Activated CD8-positive, alpha-beta memory T cell treated with anti-CD3 and anti-CD28 coated beads, Interleukin-2, amount 10 ng/mL, durations not matched to agents 7 days and 5 days (primary cell): Measurements from ENCODE around the gene ERV3-1. TPM values are rescaled to one million over a fixed set of nuclear protein-coding genes. Genes with fewer than 3 reads are reported as not detected.
A peak's percentile ranks its signal among the peaks of the same experiment; 100 is the strongest.
"Not testable (repeated sequence)": the region's sequence is repeated elsewhere in the genome, so short reads cannot be mapped to it uniquely, and the experiment has no call there.

Source experiments
- ATAC-seq: fragments of 150-1000 bp; cut with Tn5 transposase; one replicate; pipeline ENCODE4 v1.10.0; 2021; ENCODE audit warnings: moderate library complexity
- CTCF ChIA-PET: fragments of 350-600 bp; sonication (Branson Sonifier 250); formaldehyde crosslinking; loops from one replicate; lab custom pipeline; 2021; ENCODE audit warnings: antibody characterized with exemption; lab: Charles Lee
- DNase-seq: peaks from one replicate; pipeline ENCODE4 v3.0.0-alpha.2; 2020
- H3K27ac Mint-ChIP-seq: one replicate; pipeline ENCODE4 v1.8.0; 2021; ENCODE audit warnings: mild to moderate bottlenecking, mixed read lengths
- H3K27me3 Mint-ChIP-seq: one replicate; pipeline ENCODE4 v1.8.0; 2021; ENCODE audit warnings: mixed read lengths
- H3K36me3 Mint-ChIP-seq: one replicate; pipeline ENCODE4 v1.8.0; 2021; ENCODE audit warnings: mild to moderate bottlenecking, mixed read lengths
- H3K4me1 Mint-ChIP-seq: one replicate; pipeline ENCODE4 v1.8.0; 2021; ENCODE audit warnings: mixed read lengths
- H3K4me3 Mint-ChIP-seq: one replicate; pipeline ENCODE4 v1.8.0; 2021; ENCODE audit warnings: mild to moderate bottlenecking, moderate library complexity, mixed read lengths
- H3K9me3 Mint-ChIP-seq: one replicate; pipeline ENCODE4 v1.8.0; 2022; ENCODE audit warnings: low read depth, mixed read lengths
- total RNA-seq, 2 experiments: library from RNA; stranded (reverse); gene quantifications; one replicate each; pipeline ENCODE4 v1.2.3, GENCODE V29; 2021

The ERV3-1 gene
- total RNA-seq, result 10 to 100 TPM in 1 of 2 experiments, 1 to 10 TPM in 1; 9.5 to 15.1 TPM

GRCh38 chr7:65006094-65006992 is at the start of gene ERV3-1:
TSS of gene ERV3-1 (minus strand) at chr7:65006687. CDS start at chr7:64993026, 13,661 bp downstream.
- ATAC-seq (peak; percentile 100), DNase-seq (peak; percentile 97)
- Mint-ChIP-seq H3K27me3 (no peaks in the 10 kb centered on the region), H3K4me1 (peaks cover 25% of the 10 kb centered on the region), H3K27ac (peak within 1 kb of the TSS; percentile 95), H3K9me3 (peaks cover 16% of the 10 kb centered on the region), H3K4me3 (peak within 1 kb of the TSS; percentile 92), H3K36me3 (peaks cover 46% of the 10 kb centered on the region)
- CTCF ChIA-PET, result interaction anchor here (0.5 to 1.3 kb wide), 2 partner anchors 55 to 974 kb away, joined by 3 to 9 read pairs; no protein-coding TSS in a partner anchor

DNA sequence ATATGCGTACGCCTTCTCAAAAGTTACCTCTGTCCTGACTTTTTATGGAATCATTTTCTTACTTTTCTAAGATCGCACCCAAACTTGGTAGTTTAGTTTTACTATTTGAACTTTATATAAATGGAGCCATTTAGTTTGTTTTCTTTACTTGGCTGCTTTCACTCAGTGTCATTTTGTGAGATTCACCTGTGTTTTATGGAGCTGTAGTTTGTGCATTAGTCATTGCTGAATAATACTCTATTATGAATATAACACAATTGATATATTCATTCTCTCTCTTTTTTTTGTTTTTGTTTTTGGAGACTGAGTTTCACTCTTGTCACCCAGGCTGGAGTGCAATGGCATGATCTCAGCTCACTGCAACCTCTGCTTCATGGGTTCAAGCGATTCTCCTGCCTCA is 49.3 kb upstream of the ERV3-1 start:
- H3K27ac Mint-ChIP-seq, ATAC-seq, DNase-seq, H3K4me3 Mint-ChIP-seq, H3K4me1 Mint-ChIP-seq, CTCF ChIA-PET, H3K27me3 Mint-ChIP-seq, H3K9me3 Mint-ChIP-seq: not testable (repeated sequence)
- H3K36me3 Mint-ChIP-seq, result peaks cover 32% of the 10 kb centered on the region

GRCh38 chr7:65054466-65054994 is 48.0 kb upstream of the ERV3-1 start:
- CTCF ChIA-PET, ATAC-seq, H3K9me3 Mint-ChIP-seq, H3K4me3 Mint-ChIP-seq, H3K27me3 Mint-ChIP-seq, H3K4me1 Mint-ChIP-seq, H3K27ac Mint-ChIP-seq, DNase-seq: not testable (repeated sequence)
- peaks cover 34% of the 10 kb centered on the region for H3K36me3 Mint-ChIP-seq

DNA sequence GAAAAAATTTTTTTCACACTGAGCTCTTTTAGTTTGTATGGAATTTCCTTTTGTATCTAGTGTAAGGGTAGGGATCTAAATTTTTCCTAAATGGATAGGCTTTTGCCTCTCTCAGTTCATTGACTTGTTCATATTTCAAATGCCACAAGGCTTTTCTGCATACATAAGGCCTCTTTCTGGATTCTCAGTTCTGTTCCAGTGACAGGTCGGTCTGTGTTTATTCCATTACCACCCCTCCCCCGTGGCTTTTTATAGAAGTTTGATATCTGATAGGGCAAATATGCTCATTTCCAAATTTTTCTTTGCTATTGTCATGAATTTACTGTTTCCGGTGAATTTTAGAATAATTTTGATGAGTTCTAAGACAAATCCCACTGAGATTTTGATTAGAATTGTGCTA is 45.2 kb upstream of the ERV3-1 start:
- H3K4me1 Mint-ChIP-seq, CTCF ChIA-PET, H3K27me3 Mint-ChIP-seq, H3K9me3 Mint-ChIP-seq, ATAC-seq, H3K27ac Mint-ChIP-seq, DNase-seq, H3K4me3 Mint-ChIP-seq: not testable (repeated sequence)
- H3K36me3 Mint-ChIP-seq, result peaks cover 24% of the 10 kb centered on the region

- ATAC-seq, H3K9me3 Mint-ChIP-seq, H3K4me1 Mint-ChIP-seq, H3K27me3 Mint-ChIP-seq, H3K4me3 Mint-ChIP-seq, H3K27ac Mint-ChIP-seq, DNase-seq, CTCF ChIA-PET: not testable (repeated sequence)
- H3K36me3 Mint-ChIP-seq, result peaks cover 24% of the 10 kb centered on the region
Measured at GRCh38 chr7:65051139-65051538, 44.7 kb upstream of the ERV3-1 start.

DNA sequence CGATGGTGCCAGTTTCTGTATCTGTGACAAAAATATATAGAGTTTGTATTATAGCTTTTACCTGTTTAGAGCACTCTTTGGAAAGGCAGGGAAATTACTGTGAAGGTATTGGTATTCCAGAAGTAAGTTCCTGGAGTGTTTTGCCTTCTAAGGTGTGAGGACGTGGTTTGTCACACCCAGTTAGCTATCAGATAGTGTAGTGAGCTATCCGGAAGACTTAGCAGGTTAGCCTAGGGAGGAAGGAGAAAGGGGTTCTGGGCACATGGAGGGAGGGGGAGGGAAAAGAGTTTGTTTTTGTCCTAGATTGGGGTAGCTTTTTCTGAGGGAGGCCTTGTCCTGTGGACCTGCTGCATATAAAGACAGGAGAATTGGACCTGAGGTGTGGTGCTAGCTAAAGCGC is 39.8 kb upstream of the ERV3-1 start:
- DNase-seq, H3K4me1 Mint-ChIP-seq, ATAC-seq, H3K9me3 Mint-ChIP-seq, H3K4me3 Mint-ChIP-seq, CTCF ChIA-PET, H3K27me3 Mint-ChIP-seq, H3K27ac Mint-ChIP-seq: not testable (repeated sequence)
- H3K36me3 Mint-ChIP-seq, result peaks cover 20% of the 10 kb centered on the region

GRCh38 chr7:65045589-65045988 is 39.1 kb upstream of the ERV3-1 start:
- peaks cover 14% of the 10 kb centered on the region for H3K36me3 Mint-ChIP-seq
- CTCF ChIA-PET, ATAC-seq: not testable (repeated sequence)

DNA sequence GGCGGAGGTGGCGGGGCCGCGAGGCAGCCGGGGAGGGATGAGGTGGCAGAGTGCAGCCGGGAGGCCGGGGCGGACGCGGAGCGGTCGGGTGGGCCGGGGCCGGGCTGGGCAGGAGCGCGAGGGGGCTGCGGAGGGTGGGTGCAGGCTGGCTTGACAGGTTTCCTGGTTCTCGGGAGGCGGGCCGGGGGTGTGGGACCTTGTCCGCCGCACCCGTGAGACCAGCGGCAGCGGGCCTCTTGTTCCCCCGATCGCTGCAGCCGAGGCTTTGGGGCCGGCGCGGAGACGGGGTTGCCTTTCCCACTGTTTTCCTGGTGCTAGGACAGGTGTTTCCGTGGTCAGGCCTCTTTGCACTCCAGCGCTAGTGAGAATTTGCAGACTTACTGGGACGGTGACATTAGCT is 32.3 kb upstream of the ERV3-1 start:
- H3K27ac Mint-ChIP-seq, result peak overlapping the region; percentile 68
- peak overlapping the region; percentile 80 for H3K4me3 Mint-ChIP-seq
- H3K4me1 Mint-ChIP-seq, result peaks cover 17% of the 10 kb centered on the region
- CTCF ChIA-PET, H3K36me3 Mint-ChIP-seq, H3K27me3 Mint-ChIP-seq, H3K9me3 Mint-ChIP-seq: not testable (repeated sequence)
- ATAC-seq (peak; percentile 34), DNase-seq (peak; percentile 48)

More at GRCh38 chr7:65045589-65045988, 39.1 kb upstream of the ERV3-1 start:
- not testable (repeated sequence) for H3K4me1 Mint-ChIP-seq, H3K27ac Mint-ChIP-seq, H3K4me3 Mint-ChIP-seq, H3K9me3 Mint-ChIP-seq, H3K27me3 Mint-ChIP-seq, DNase-seq

DNA sequence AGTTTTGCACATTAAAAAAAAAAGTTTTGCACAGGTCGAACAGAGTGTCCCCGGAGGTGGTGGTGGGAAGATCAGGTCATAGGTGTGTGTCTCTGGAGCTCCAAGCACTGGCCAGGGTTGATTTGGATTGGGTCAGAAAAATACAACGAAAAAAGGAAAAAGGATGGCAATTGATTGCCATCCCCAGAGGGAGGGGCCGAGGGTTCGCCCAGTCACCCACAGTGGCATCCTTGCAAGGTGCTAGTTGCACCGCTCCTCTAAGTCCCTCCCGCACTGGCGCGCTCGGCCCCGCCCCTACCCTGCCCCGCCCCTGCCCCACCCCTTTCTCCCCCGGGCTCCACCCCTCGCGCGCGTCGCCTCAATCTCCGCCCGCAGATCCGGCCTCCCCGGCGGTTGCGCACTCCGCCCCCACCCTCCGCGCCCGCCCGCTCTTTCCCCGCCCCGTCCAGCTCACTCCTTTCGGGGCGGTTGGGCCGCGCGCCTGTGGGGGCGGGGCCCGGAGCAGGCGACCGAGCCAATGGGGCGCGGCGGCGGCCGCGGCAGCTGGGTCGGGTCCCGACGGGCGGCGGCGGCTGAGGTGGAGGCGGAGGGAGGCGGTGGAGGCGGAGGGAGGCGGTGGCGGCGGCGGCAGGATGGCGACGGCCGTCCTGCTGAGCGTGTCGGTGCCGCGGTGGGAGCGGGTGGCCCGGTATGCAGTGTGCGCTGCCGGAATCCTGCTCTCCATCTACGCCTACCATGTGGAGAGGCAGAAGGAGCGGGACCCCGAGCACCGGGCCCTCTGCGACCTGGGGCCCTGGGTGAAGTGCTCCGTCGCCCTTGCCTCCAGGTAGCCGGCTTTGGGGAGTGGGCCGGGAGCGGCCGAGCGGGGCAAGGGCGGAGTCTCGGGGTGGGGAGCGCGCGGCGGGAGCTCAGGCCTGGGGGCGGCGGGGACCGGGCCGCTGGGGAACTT is 31.5 kb upstream of the ERV3-1 start:
- no peaks in the 10 kb centered on the region for H3K36me3 Mint-ChIP-seq
- DNase-seq (peak; percentile 93), ATAC-seq (peak; percentile 92)
- no peaks in the 10 kb centered on the region for H3K27me3 Mint-ChIP-seq
- H3K4me1 Mint-ChIP-seq, result peaks cover 17% of the 10 kb centered on the region
- H3K4me3 Mint-ChIP-seq, result peak overlapping the region; percentile 80
- H3K9me3 Mint-ChIP-seq, result no peaks in the 10 kb centered on the region
- H3K27ac Mint-ChIP-seq, result peak overlapping the region; percentile 71
- CTCF ChIA-PET, result no interaction called here

DNA sequence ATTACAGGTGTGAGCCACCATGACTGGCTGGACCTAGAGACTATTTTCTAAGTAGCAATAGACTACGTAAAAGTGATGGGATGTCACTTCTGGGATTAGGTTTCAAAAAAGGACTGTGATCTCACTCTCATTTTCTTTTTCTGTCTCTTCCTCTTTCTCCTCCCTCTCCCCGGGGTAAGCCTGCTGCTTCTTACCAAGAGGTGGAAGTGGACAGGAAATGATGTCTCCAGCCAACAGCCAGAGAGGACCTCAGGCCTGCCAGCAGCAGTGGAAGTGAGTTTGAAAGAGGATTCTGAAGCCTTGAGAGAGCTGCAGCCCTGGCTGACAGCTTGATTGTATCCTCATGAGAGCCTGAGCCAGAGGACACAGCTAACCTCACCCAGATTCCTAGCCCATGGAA is 30.0 kb upstream of the ERV3-1 start:
- H3K36me3 Mint-ChIP-seq, H3K4me3 Mint-ChIP-seq, CTCF ChIA-PET, H3K27me3 Mint-ChIP-seq, H3K27ac Mint-ChIP-seq, H3K9me3 Mint-ChIP-seq, ATAC-seq, DNase-seq: not testable (repeated sequence)
- peaks cover 17% of the 10 kb centered on the region for H3K4me1 Mint-ChIP-seq

GRCh38 chr7:65035469-65035868 is 29.0 kb upstream of the ERV3-1 start:
- H3K27me3 Mint-ChIP-seq, H3K36me3 Mint-ChIP-seq, H3K4me3 Mint-ChIP-seq, H3K9me3 Mint-ChIP-seq, CTCF ChIA-PET, DNase-seq, ATAC-seq, H3K27ac Mint-ChIP-seq: not testable (repeated sequence)
- peaks cover 17% of the 10 kb centered on the region for H3K4me1 Mint-ChIP-seq

- H3K9me3 Mint-ChIP-seq, H3K36me3 Mint-ChIP-seq, H3K4me1 Mint-ChIP-seq, ATAC-seq, H3K4me3 Mint-ChIP-seq, CTCF ChIA-PET, H3K27me3 Mint-ChIP-seq, H3K27ac Mint-ChIP-seq, DNase-seq: not testable (repeated sequence)
Measured at GRCh38 chr7:65034120-65034782, 27.8 kb upstream of the ERV3-1 start.

DNA sequence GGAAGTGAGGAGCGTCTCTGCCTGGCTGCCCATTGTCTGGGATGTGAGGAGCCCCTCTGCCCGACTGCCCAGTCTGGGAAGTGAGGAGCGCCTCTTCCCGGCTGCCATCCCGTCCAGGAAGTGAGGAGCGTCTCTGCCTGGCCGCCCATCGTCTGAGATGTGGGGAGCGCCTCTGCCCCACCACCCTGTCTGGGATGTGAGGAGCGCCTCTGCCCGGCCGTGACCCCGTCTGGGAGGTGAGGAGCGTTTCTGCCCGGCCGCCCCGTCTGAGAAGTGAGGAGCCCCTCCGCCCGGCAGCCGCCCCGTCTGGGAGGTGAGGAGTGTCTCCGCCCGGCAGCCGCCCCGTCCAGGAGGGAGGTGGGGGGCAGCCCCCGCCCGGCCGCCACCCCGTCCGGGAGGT is 26.9 kb upstream of the ERV3-1 start:
- H3K4me1 Mint-ChIP-seq, DNase-seq, CTCF ChIA-PET, ATAC-seq, H3K27me3 Mint-ChIP-seq, H3K9me3 Mint-ChIP-seq, H3K4me3 Mint-ChIP-seq, H3K36me3 Mint-ChIP-seq, H3K27ac Mint-ChIP-seq: not testable (repeated sequence)
